HCT116 (cell line): Measurements from ENCODE around the gene SND1. TPM values are rescaled to one million over a fixed set of nuclear protein-coding genes. Genes with fewer than 3 reads are reported as not detected.

ENCODE experiments used
- ATAC-seq: fragments of 200-7000 bp; cut with Tn5 transposase; 2 replicates; pipeline ENCODE4 v1.9.1; 2020; ENCODE audit warnings: mild to moderate bottlenecking, moderate library complexity
- BruUV-seq: library from RNA; stranded (reverse); fragments of 400-500 nt; replicated peaks from 2 replicates; lab custom pipeline; 2021; lab: Mats Ljungman, UMichigan
- CTCF ChIA-PET: fragments of 300-600 bp; sonication (Branson Sonifier 250); formaldehyde crosslinking; loops from one replicate; lab custom pipeline; 2021; ENCODE audit warnings: antibody characterized with exemption; lab: Charles Lee
- POLR2A ChIA-PET: fragments of 300-600, 350-600 bp; sonication (Branson Sonifier 250); formaldehyde crosslinking; loops from one replicate; lab custom pipeline; 2021; ENCODE audit warnings: antibody characterized with exemption; lab: Charles Lee
- RAD21 ChIA-PET, 2 experiments: fragments of 300-600 bp; sonication (Branson Sonifier 250); formaldehyde crosslinking; loops; one replicate each; lab custom pipeline; 2023; ENCODE audit warnings: low total read pairs in 2 of 2; ENCODE audit not compliant: uncharacterized antibody in 2 of 2, unreplicated experiment in 2 of 2, low non-redundant PET in 1 of 2; lab: Charles Lee
- DNase-seq: peaks from one replicate; pipeline ENCODE4 v3.0.0-alpha.2; 2010; ENCODE audit warnings: low read depth, low spot score
- H2AFZ ChIP-seq: fragments of 200-600 bp; shearing (Covaris generic), sonication (generic); 2 replicates; pipeline ENCODE4 v1.6.1; 2017; ENCODE audit warnings: low read depth, mixed run types, mixed read lengths, antibody characterized with exemption, low read length; ENCODE audit not compliant: poor library complexity, severe bottlenecking
- H3K27ac ChIP-seq: 2 replicates; pipeline ENCODE4 v1.5.1; 2012; ENCODE audit warnings: low read depth, low read length
- H3K27me3 ChIP-seq: fragments of 200-600 bp; sonication (generic); 2 replicates; pipeline ENCODE4 v1.6.1; 2016; ENCODE audit warnings: mixed run types, low read length, mixed read lengths; ENCODE audit not compliant: insufficient read depth
- H3K36me3 ChIP-seq, 2 experiments: fragments of 200-500 bp in 1 of 2; fragments of 200-600 bp in 1 of 2; sonication (Bioruptor generic) in 1 of 2; sonication (generic) in 1 of 2; 2 replicates each; pipeline versions ENCODE4 v1.5.1 to v1.6.1; 2014 to 2016; ENCODE audit warnings: low read length in 2 of 2, inconsistent platforms in 1 of 2, mixed read lengths in 1 of 2, mixed run types in 1 of 2; ENCODE audit not compliant: insufficient read depth in 2 of 2, control insufficient read depth in 1 of 2
- H3K4me1 ChIP-seq, 2 experiments: fragments of 200-600 bp in 1 of 2; sonication (generic) in 1 of 2; 2 replicates each; pipeline versions ENCODE4 v1.5.1 to v1.6.1; 2012 to 2017; ENCODE audit warnings: low read length in 2 of 2, inconsistent platforms in 1 of 2, mild to moderate bottlenecking in 1 of 2, mixed read lengths in 1 of 2, mixed run types in 1 of 2, moderate library complexity in 1 of 2; ENCODE audit not compliant: insufficient read depth in 2 of 2, control insufficient read depth in 1 of 2
- H3K4me2 ChIP-seq: fragments of 200-600 bp; sonication (generic); 2 replicates; pipeline ENCODE4 v1.6.1; 2017; ENCODE audit warnings: mixed run types, low read length, mixed read lengths
- H3K4me3 ChIP-seq, 2 experiments: fragments of 200-600 bp in 1 of 2; sonication (generic) in 1 of 2; replicated peaks in 1 of 2; 2 replicates each; pipeline ENCODE4 v1.5.1; 2011 to 2016; ENCODE audit warnings: low read length in 2 of 2, control low read depth in 1 of 2, low read depth in 1 of 2, mild to moderate bottlenecking in 1 of 2, mixed read lengths in 1 of 2, mixed run types in 1 of 2
- H3K79me2 ChIP-seq: fragments of 200-600 bp; sonication (generic); 2 replicates; pipeline ENCODE4 v1.6.1; 2017; ENCODE audit warnings: mild to moderate bottlenecking, mixed run types, low read length, moderate library complexity, mixed read lengths; ENCODE audit not compliant: insufficient read depth
- H3K9ac ChIP-seq: fragments of 200-600 bp; sonication (generic); 2 replicates; pipeline ENCODE4 v1.6.1; 2016; ENCODE audit warnings: low read length, mixed read lengths
- H3K9me2 ChIP-seq: fragments of 200-600 bp; sonication (generic), shearing (Covaris generic); 2 replicates; pipeline ENCODE4 v1.6.1; 2017; ENCODE audit warnings: mixed run types, mild to moderate bottlenecking, moderate library complexity; ENCODE audit not compliant: insufficient read depth
- H3K9me3 ChIP-seq, 2 experiments: fragments of 200-500 bp in 1 of 2; fragments of 200-600 bp in 1 of 2; sonication (Bioruptor generic) in 1 of 2; sonication (generic) in 1 of 2; 2 replicates each; pipeline ENCODE4 v1.6.1; 2014 to 2017; ENCODE audit warnings: low read length in 2 of 2, mixed read lengths in 2 of 2, inconsistent platforms in 1 of 2, low read depth in 1 of 2, mild to moderate bottlenecking in 1 of 2, mixed run types in 1 of 2, moderate library complexity in 1 of 2; ENCODE audit not compliant: control insufficient read depth in 1 of 2, insufficient read depth in 1 of 2
- H4K20me1 ChIP-seq: fragments of 200-600 bp; sonication (generic), shearing (Covaris generic); 2 replicates; pipeline ENCODE4 v1.6.1; 2017; ENCODE audit warnings: mixed run types, mild to moderate bottlenecking, moderate library complexity; ENCODE audit not compliant: insufficient read depth
- CTCF ChIP-seq, 3 experiments: fragments of 200-600 bp in 1 of 3; sonication (generic) in 1 of 3; IDR thresholded peaks in 2 of 3; conservative IDR thresholded peaks in 1 of 3; 2 replicates each; pipeline ENCODE4 v1.5.1; 2012 to 2017; ENCODE audit warnings: low read depth in 2 of 3, low read length in 2 of 3, antibody characterized with exemption in 1 of 3, borderline replicate concordance in 1 of 3, control low read depth in 1 of 3, mild to moderate bottlenecking in 1 of 3, mixed read lengths in 1 of 3, mixed run types in 1 of 3, moderate library complexity in 1 of 3; ENCODE audit not compliant: insufficient read depth in 1 of 3
- EZH2phosphoT487 ChIP-seq: fragments of 200-600 bp; IDR thresholded peaks from 2 replicates; pipeline ENCODE4 v1.6.1; 2018; ENCODE audit warnings: antibody characterized with exemption, borderline replicate concordance
- POLR2A ChIP-seq: IDR thresholded peaks from 2 replicates; pipeline ENCODE4 v1.7.0; 2011; ENCODE audit warnings: borderline replicate concordance; ENCODE audit not compliant: insufficient read depth, insufficient read length; ENCODE audit errors: extremely low read depth
- RAD21 ChIP-seq: IDR thresholded peaks from 2 replicates; pipeline ENCODE4 v1.6.1; 2012; ENCODE audit warnings: low read depth, mild to moderate bottlenecking
- SRF ChIP-seq: IDR thresholded peaks from 2 replicates; pipeline ENCODE4 v1.6.1; 2012; ENCODE audit warnings: low read depth
- TCF7L2 ChIP-seq: IDR thresholded peaks from 2 replicates; pipeline ENCODE4 v1.7.0; 2011; ENCODE audit warnings: borderline replicate concordance, inconsistent platforms; ENCODE audit not compliant: insufficient read depth, insufficient read length; ENCODE audit errors: extremely low read depth
- ZFX ChIP-seq: fragments of 450-650 bp; IDR thresholded peaks from 2 replicates; pipeline ENCODE4 v1.6.1; 2017
- ZNF274 ChIP-seq: fragments of 200-500 bp; sonication (Bioruptor generic); IDR thresholded peaks from 2 replicates; pipeline ENCODE4 v1.6.1; 2014; ENCODE audit warnings: mild to moderate bottlenecking, low read depth, low read length, inconsistent platforms
- intact Hi-C: fragments of 100-400 bp; cut with micrococcal nuclease; formaldehyde crosslinking; loops from 2 replicates; pipeline ENCODE4 v1.10.0; 2022
- total RNA-seq: library from RNA; stranded (reverse); gene quantifications from one replicate; pipeline ENCODE4 v1.2.1, GENCODE V29; 2021; ENCODE audit not compliant: unreplicated experiment
- TF ChIP-seq, protein P1 (sequence below): IDR thresholded peaks from 2 replicates; pipeline ENCODE4 v1.6.1; 2011; ENCODE audit warnings: mild to moderate bottlenecking, low read length, moderate library complexity; ENCODE audit not compliant: insufficient replicate concordance; ENCODE audit errors: extremely low read depth
- TF ChIP-seq, protein P2 (sequence below): IDR thresholded peaks from 2 replicates; pipeline ENCODE4 v1.6.1; 2012

The SND1 gene
- total RNA-seq, 1 experiment from 2014 or later = 169 TPM

- Histone ChIP-seq H3K4me2 (no peak overlapping the region), H3K9me3 (no peaks in the 10 kb centered on the region), H3K79me2 (no peaks in the 10 kb centered on the region), H3K9ac (no peak overlapping the region), H3K9me2 (no peaks in the 10 kb centered on the region), H3K36me3 (0 out of 4 replicates have a peak, but pooled peaks cover 0 to 4% of the 10 kb centered on the region in 2 experiments), H3K27ac (no peak overlapping the region), H3K4me1 (peaks cover 0 to 27% of the 10 kb centered on the region in 2 experiments; a peak in 2 of 4 replicates), H4K20me1 (no peaks in the 10 kb centered on the region), H3K4me3 (no peak overlapping the region), H2AFZ (no peak overlapping the region), H3K27me3 (no peaks in the 10 kb centered on the region)
- intact Hi-C loops = no loop called here
- no peak for ATAC-seq
- no peak for DNase-seq
- no TSS peak for BruUV-seq
- TF ChIP-seq SRF (no peak), CTCF (IDR thresholded peaks at IDR 0.05 in 2 of 3, conservative IDR thresholded peaks at IDR 0.05 in 1 of 3; ENCODE audit: borderline replicate concordance in 1 of 3, insufficient read depth in 1 of 3, low read depth in 2 of 3, low read length in 2 of 3) (no peak)
- ChIA-PET POLR2A (no interaction called here), RAD21 (no interaction called here), CTCF (no interaction called here)
Measured at GRCh38 chr7:128017460-128017859, 365.5 kb downstream of the SND1 start.

GRCh38 chr7:128017862-128018845 lies 366.2 kb downstream of the SND1 start:
- Histone ChIP-seq H3K4me1 (peaks cover 0 to 34% of the 10 kb centered on the region in 2 experiments; a peak in 2 of 4 replicates), H3K27ac (no peak overlapping the region), H3K9me2 (no peaks in the 10 kb centered on the region), H2AFZ (no peak overlapping the region), H3K4me2 (no peak overlapping the region), H4K20me1 (no peaks in the 10 kb centered on the region), H3K9ac (no peak overlapping the region), H3K27me3 (no peaks in the 10 kb centered on the region), H3K79me2 (0 out of 2 replicates have a peak, but pooled peaks cover 3% of the 10 kb centered on the region), H3K4me3 (no peak overlapping the region), H3K9me3 (no peaks in the 10 kb centered on the region), H3K36me3 (0 out of 4 replicates have a peak, but pooled peaks cover 0 to 4% of the 10 kb centered on the region in 2 experiments)
- no peak for DNase-seq
- ChIA-PET CTCF (interaction anchor here (0.9 to 3.1 kb wide), 2 partner anchors 9 to 191 kb away, joined by 3 to 9 read pairs; no protein-coding TSS in a partner anchor), RAD21 (no interaction called here), POLR2A (no interaction called here)
- no TSS peak for BruUV-seq
- ATAC-seq = no peak
- intact Hi-C loops = no loop called here
- TF ChIP-seq EZH2phosphoT487 = no peak
- TF ChIP-seq, protein P1, sequence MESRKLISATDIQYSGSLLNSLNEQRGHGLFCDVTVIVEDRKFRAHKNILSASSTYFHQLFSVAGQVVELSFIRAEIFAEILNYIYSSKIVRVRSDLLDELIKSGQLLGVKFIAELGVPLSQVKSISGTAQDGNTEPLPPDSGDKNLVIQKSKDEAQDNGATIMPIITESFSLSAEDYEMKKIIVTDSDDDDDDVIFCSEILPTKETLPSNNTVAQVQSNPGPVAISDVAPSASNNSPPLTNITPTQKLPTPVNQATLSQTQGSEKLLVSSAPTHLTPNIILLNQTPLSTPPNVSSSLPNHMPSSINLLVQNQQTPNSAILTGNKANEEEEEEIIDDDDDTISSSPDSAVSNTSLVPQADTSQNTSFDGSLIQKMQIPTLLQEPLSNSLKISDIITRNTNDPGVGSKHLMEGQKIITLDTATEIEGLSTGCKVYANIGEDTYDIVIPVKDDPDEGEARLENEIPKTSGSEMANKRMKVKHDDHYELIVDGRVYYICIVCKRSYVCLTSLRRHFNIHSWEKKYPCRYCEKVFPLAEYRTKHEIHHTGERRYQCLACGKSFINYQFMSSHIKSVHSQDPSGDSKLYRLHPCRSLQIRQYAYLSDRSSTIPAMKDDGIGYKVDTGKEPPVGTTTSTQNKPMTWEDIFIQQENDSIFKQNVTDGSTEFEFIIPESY = no peak
- TF ChIP-seq RAD21 = no peak
- TF ChIP-seq, protein P2, sequence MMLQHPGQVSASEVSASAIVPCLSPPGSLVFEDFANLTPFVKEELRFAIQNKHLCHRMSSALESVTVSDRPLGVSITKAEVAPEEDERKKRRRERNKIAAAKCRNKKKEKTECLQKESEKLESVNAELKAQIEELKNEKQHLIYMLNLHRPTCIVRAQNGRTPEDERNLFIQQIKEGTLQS = no peak
- no peak for TF ChIP-seq POLR2A
- TF ChIP-seq ZNF274 = no peak
- TF ChIP-seq ZFX = no peak
- TF ChIP-seq TCF7L2 = no peak
